Vagina (tissue), 2 donors: ENCODE measurements around the gene SRPK3. TPM values are rescaled to one million over a fixed set of nuclear protein-coding genes. Genes with fewer than 3 reads are reported as not detected.

ENCODE experiments used
- DNase-seq, 2 donors: peaks; one replicate each; pipeline ENCODE4 v3.0.0-alpha.2; 2017; ENCODE audit errors: extremely low spot score in 2 of 2
- H3K27ac ChIP-seq: fragments of 200-600 bp; sonication (generic); one replicate; pipeline ENCODE4 v1.5.1; 2019
- H3K27me3 ChIP-seq: fragments of 200-600 bp; sonication (generic); one replicate; pipeline ENCODE4 v1.5.1; 2019
- H3K36me3 ChIP-seq, 2 donors: fragments of 200-600 bp; sonication (generic); one replicate each; pipeline ENCODE4 v1.5.1; 2017 to 2019
- H3K4me1 ChIP-seq: fragments of 200-600 bp; sonication (generic); one replicate; pipeline ENCODE4 v1.5.1; 2019
- H3K4me3 ChIP-seq, 2 donors: fragments of 200-600 bp; sonication (generic); 1 replicate in 1 of 2; 2 replicates in 1 of 2; pipeline ENCODE4 v1.5.1; 2016 to 2019
- H3K9me3 ChIP-seq: fragments of 200-600 bp; sonication (generic); one replicate; pipeline ENCODE4 v1.5.1; 2019
- POLR2A ChIP-seq, 2 donors: fragments of 450-650 bp; IDR thresholded peaks; one replicate each; pipeline ENCODE4 v1.6.1; 2017; ENCODE audit warnings: antibody characterized with exemption in 2 of 2, mild to moderate bottlenecking in 2 of 2, moderate library complexity in 2 of 2
- POLR2AphosphoS5 ChIP-seq, 2 donors: sonication (generic); formaldehyde crosslinking; IDR thresholded peaks; one replicate each; pipeline ENCODE4 v1.9.0; 2017; ENCODE audit warnings: antibody characterized with exemption in 2 of 2, mild to moderate bottlenecking in 2 of 2, low read depth in 1 of 2; ENCODE audit not compliant: insufficient read depth in 1 of 2
- intact Hi-C: fragments of 100-400 bp; cut with DNase I; formaldehyde crosslinking; loops from one replicate; pipeline ENCODE4 v1.15.1; 2023
- total RNA-seq: library from RNA; depleted of rRNA; stranded (reverse); fragments of >200 nt; gene quantifications from one replicate; pipeline ENCODE4 v1.2.3, GENCODE V29; 2016
- TF ChIP-seq, protein P1 (sequence below), 3 experiments: fragments of 450-650 bp in 2 of 3; fragments of 200-600 bp in 1 of 3; sonication (generic) in 1 of 3; IDR thresholded peaks; one replicate each; pipeline ENCODE4 v1.5.1; 2017 to 2019; ENCODE audit warnings: antibody characterized with exemption in 3 of 3, mild to moderate bottlenecking in 2 of 3, moderate library complexity in 2 of 3

SRPK3 gene
- total RNA-seq, 1 donor from 2014 or later: 0.25 TPM

DNA sequence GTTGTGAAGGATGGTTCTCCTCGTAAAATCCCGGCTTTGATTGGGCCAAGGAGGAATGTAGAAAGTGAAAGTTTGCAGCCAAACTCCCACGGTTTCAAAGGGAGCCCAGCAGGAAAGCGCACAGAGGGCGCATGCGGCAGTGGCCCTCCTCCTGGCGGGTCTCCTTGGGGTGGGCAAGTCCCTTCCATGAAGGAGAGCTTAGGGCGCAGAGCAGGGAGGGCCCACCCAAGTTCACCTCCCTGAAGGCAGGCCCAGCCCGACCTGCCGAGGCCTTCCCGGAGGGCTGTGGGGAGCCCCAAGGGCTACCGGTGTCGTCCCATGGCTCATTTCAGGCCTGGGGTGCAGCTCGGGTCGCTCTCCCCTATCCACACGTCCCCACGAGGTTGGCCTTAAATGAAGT, 47.5 kb downstream of the SRPK3 start:
- intact Hi-C loops: no loop called here
- peaks cover 14% of the 10 kb centered on the region for H3K4me1 ChIP-seq
- H3K36me3 ChIP-seq: no peaks in the 10 kb centered on the region
- TF ChIP-seq POLR2A (IDR thresholded peaks at IDR 0.05) (no peak), POLR2AphosphoS5 (IDR thresholded peaks at IDR 0.05; ENCODE audit: insufficient read depth in 1 of 2, low read depth in 1 of 2) (no peak)
- TF ChIP-seq, protein P1, sequence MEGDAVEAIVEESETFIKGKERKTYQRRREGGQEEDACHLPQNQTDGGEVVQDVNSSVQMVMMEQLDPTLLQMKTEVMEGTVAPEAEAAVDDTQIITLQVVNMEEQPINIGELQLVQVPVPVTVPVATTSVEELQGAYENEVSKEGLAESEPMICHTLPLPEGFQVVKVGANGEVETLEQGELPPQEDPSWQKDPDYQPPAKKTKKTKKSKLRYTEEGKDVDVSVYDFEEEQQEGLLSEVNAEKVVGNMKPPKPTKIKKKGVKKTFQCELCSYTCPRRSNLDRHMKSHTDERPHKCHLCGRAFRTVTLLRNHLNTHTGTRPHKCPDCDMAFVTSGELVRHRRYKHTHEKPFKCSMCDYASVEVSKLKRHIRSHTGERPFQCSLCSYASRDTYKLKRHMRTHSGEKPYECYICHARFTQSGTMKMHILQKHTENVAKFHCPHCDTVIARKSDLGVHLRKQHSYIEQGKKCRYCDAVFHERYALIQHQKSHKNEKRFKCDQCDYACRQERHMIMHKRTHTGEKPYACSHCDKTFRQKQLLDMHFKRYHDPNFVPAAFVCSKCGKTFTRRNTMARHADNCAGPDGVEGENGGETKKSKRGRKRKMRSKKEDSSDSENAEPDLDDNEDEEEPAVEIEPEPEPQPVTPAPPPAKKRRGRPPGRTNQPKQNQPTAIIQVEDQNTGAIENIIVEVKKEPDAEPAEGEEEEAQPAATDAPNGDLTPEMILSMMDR (IDR thresholded peaks at IDR 0.05): no peak
- H3K27ac ChIP-seq: no peak overlapping the region
- peak in 1 of 2 donors; percentile 79 for DNase-seq
- no peaks in the 10 kb centered on the region for H3K9me3 ChIP-seq
- H3K4me3 ChIP-seq: peak overlapping the region; percentile 42 to 54
- no peaks in the 10 kb centered on the region for H3K27me3 ChIP-seq

DNA sequence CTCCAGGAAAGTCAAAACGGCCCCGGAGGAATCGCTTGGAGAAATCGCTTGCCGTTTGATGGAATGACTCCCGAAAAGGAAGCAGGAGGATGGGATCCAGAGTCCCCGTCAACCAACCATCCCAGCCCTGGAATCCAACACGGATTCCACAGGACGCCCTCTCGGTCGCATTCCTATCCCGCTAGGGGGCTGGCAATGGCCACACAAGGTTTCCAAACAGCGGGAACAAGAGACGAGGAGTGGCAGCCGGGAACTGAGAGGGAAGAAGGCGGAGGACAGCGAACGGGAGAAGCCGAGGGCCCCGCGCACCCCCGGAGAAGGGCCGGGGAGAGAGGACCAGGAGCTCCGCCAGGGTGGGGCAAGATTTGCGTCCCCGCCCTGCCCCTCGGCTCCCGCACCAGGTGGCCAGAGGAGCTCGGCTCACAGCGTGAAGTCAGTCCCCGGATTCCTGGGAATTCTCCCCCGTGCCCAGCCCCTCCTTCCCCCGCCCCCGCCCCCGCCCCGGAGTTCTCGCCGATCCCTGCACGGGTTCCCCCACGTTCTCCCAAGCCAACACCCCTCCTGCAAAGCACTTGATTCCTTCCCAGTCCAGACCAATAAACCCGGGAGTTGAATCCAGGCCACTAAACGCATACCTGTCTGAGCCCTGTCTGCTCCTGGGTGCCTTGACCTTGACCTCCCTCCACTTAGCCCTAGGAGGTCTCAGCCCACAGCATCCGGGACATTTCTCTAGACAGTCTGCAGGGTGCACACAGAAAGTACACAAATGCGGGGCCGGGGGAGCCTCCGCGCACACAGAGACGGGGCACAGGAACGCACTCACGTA, 48.1 kb downstream of the SRPK3 start:
- TF ChIP-seq, protein P1 (IDR thresholded peaks at IDR 0.05): no peak
- no peak for TF ChIP-seq POLR2A (IDR thresholded peaks at IDR 0.05)
- no peak for TF ChIP-seq POLR2AphosphoS5 (IDR thresholded peaks at IDR 0.05; ENCODE audit: insufficient read depth in 1 of 2, low read depth in 1 of 2)
- no peak for DNase-seq
- peak overlapping the region; percentile 42 to 54 for H3K4me3 ChIP-seq
- no peaks in the 10 kb centered on the region for H3K27me3 ChIP-seq
- no peaks in the 10 kb centered on the region for H3K36me3 ChIP-seq
- no peaks in the 10 kb centered on the region for H3K9me3 ChIP-seq
- H3K27ac ChIP-seq: no peak overlapping the region
- peaks cover 14% of the 10 kb centered on the region for H3K4me1 ChIP-seq
- intact Hi-C loops: no loop called here

DNA sequence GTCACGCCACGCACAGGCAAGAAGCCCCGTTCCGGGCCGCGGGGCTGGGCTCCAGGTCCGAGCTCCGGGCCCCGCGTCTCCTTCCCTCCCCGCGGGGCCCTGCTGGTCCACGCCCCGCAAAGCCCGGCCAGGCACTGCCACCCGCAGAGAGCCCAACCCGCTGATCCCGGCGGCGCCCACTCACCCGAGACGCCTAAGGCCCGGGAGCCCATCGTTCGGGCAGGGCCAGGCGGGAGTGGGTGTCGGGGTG, 48.6 kb downstream of the SRPK3 start:
- Histone ChIP-seq H3K4me3 (peak overlapping the region; percentile 42 to 54), H3K27me3 (no peaks in the 10 kb centered on the region), H3K9me3 (no peaks in the 10 kb centered on the region), H3K27ac (no peak overlapping the region), H3K4me1 (peaks cover 14% of the 10 kb centered on the region), H3K36me3 (no peaks in the 10 kb centered on the region)
- intact Hi-C loops: no loop called here
- DNase-seq: no peak
- TF ChIP-seq POLR2A (IDR thresholded peaks at IDR 0.05) (no peak), POLR2AphosphoS5 (IDR thresholded peaks at IDR 0.05; ENCODE audit: insufficient read depth in 1 of 2, low read depth in 1 of 2) (no peak)
- TF ChIP-seq, protein P1 (IDR thresholded peaks at IDR 0.05): no peak

DNA sequence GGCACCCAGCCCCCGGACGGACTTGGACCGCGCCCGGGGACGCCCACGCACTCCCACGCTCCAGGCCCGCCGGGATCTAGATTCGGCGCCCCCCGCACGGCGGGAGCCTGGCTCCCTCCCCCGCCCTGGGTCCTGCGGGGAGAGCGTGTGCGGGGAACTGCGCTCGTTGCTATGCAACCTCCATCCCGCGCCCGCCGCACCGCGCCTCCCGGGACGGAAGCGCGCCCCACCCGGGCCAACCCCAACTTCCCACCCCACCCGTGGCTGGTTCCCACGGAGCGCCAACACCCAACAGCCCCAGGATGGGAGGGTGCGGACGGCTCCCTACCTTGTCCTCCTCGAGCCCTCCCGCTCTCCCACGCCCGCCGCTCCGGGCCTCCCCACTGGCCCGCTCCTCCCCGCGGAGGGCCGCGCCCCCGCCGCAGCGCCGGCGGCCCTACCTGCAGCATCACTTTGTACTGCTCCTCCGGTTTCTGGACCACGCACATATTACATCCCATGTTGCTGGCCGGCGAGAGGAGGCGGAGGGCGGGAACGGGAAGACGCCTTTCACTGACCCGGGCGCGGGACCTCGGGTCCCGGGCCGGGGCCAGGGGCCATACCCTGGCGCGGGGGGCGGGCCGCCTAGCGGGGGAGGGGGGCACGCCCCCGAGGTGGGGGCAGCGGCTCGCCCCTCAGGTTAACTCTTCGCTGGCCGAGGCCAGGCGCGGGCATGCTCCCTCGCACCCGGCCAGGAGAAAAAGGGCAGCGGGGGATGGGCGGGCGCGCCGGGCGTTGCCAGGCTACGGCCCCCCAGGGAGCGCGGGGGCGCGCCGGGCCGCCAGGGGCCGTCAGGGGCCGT, 49.2 kb downstream of the SRPK3 start, which contains the start of gene PDZD4:
Gene PDZD4 (minus strand): TSS at position 746 of the 841 bp plus-strand sequence. CDS start 246 bp downstream, at position 500.
- no peaks in the 10 kb centered on the region for H3K9me3 ChIP-seq
- H3K27ac ChIP-seq: no peak within 1 kb of the TSS
- intact Hi-C loops: no loop called here
- no peaks in the 10 kb centered on the region for H3K36me3 ChIP-seq
- H3K4me3 ChIP-seq: peak within 1 kb of the TSS; percentile 42 to 54
- peaks cover 14% of the 10 kb centered on the region for H3K4me1 ChIP-seq
- TF ChIP-seq POLR2A (IDR thresholded peaks at IDR 0.05) (no peak), POLR2AphosphoS5 (IDR thresholded peaks at IDR 0.05; ENCODE audit: insufficient read depth in 1 of 2, low read depth in 1 of 2) (no peak)
- TF ChIP-seq, protein P1 (IDR thresholded peaks at IDR 0.05): no peak
- no peaks in the 10 kb centered on the region for H3K27me3 ChIP-seq
- DNase-seq: no peak
